Tibial nerve (tissue), 4 donors: Measurements from ENCODE around the gene RAB3C.

Experiments used
- CTCF ChIP-seq, 5 experiments: fragments of 200-600 bp in 3 of 5; fragments of 450-650 bp in 2 of 5; sonication (generic) in 3 of 5; IDR thresholded peaks; one replicate each; pipeline ENCODE4 v1.5.1; 2016 to 2019; ENCODE audit warnings: antibody characterized with exemption in 5 of 5, mild to moderate bottlenecking in 3 of 5, moderate library complexity in 2 of 5
- EP300 ChIP-seq, 2 donors: sonication (generic); formaldehyde crosslinking; IDR thresholded peaks; one replicate each; pipeline ENCODE4 v1.6.1; 2017; ENCODE audit warnings: antibody characterized with exemption in 2 of 2, mild to moderate bottlenecking in 1 of 2
- POLR2A ChIP-seq, 2 donors: fragments of 450-650 bp; IDR thresholded peaks; one replicate each; pipeline ENCODE4 v1.6.1; 2017; ENCODE audit warnings: antibody characterized with exemption in 2 of 2, mild to moderate bottlenecking in 2 of 2, moderate library complexity in 2 of 2

- TF ChIP-seq CTCF (IDR thresholded peaks at IDR 0.05) = no peak
- TF ChIP-seq POLR2A (IDR thresholded peaks at IDR 0.05) = no peak
- no peak for TF ChIP-seq EP300 (IDR thresholded peaks at IDR 0.05)
Observed at GRCh38 chr5:58681943-58682342, 99.1 kb downstream of the RAB3C start.
